ENCODE measurements around the gene HLX. TPM values are rescaled to one million over a fixed set of nuclear protein-coding genes. Genes with fewer than 3 reads are reported as not detected.

Gene HLX
- total RNA-seq, 6 experiments from 2014 or later, result 5.5 to 10.8 (median 6.7) TPM

DNA sequence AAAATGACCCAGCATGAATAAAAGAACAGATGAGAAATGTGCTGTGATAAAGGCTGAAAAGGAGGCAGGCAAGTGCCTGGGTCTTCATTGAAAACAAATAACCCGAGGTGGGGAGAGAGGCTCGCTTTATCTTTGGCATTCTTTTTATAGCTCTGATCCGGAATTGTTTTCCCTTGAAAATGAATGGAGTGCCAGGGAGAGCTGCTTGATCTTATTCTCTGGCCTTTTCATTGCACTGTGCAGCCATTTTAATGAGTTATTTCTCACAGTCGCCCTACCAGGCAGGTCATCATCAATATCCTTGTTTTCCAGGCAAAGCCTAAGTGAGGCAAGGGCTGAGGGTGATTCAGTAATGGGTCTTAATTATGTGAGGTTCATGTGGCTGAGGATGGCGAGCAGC is 39.8 kb upstream of the HLX start:
- TF ChIP-seq, protein P1, sequence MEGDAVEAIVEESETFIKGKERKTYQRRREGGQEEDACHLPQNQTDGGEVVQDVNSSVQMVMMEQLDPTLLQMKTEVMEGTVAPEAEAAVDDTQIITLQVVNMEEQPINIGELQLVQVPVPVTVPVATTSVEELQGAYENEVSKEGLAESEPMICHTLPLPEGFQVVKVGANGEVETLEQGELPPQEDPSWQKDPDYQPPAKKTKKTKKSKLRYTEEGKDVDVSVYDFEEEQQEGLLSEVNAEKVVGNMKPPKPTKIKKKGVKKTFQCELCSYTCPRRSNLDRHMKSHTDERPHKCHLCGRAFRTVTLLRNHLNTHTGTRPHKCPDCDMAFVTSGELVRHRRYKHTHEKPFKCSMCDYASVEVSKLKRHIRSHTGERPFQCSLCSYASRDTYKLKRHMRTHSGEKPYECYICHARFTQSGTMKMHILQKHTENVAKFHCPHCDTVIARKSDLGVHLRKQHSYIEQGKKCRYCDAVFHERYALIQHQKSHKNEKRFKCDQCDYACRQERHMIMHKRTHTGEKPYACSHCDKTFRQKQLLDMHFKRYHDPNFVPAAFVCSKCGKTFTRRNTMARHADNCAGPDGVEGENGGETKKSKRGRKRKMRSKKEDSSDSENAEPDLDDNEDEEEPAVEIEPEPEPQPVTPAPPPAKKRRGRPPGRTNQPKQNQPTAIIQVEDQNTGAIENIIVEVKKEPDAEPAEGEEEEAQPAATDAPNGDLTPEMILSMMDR (IDR thresholded peaks at IDR 0.05), result no peak
- TF ChIP-seq POLR2A (IDR thresholded peaks at IDR 0.05), result no peak
- no peaks in the 10 kb centered on the region for H3K9me3 ChIP-seq
- no peaks in the 10 kb centered on the region for H3K4me1 ChIP-seq
- DNase-seq, result no peak
- H3K36me3 ChIP-seq, result no peaks in the 10 kb centered on the region
- H3K27me3 ChIP-seq, result no peaks in the 10 kb centered on the region
- ATAC-seq, result no peak
- no peak overlapping the region for H3K27ac ChIP-seq
- intact Hi-C loops (cut with DNase I), result no loop called here
- no peak overlapping the region for H3K4me3 ChIP-seq
- 72% methylated on average over 5 of the region's 5 CpGs for WGBS (ENCODE audit: insufficient coverage, low coverage, low lambda C conversion rate, missing lambda C conversion rate)

GRCh38 chr1:220841293-220841692 is 38.0 kb upstream of the HLX start:
- intact Hi-C loops (cut with DNase I), result no loop called here

GRCh38 chr1:220843481-220844011 is 35.7 kb upstream of the HLX start:
- Histone ChIP-seq H3K4me3 (no peak overlapping the region), H3K4me1 (no peaks in the 10 kb centered on the region), H3K9me3 (no peaks in the 10 kb centered on the region), H3K27ac (peak overlapping the region in 1 of 3 donors; percentile 44), H3K27me3 (no peaks in the 10 kb centered on the region), H3K36me3 (no peaks in the 10 kb centered on the region)
- intact Hi-C loops (cut with DNase I), result no loop called here
- TF ChIP-seq POLR2A (IDR thresholded peaks at IDR 0.05), result no peak
- TF ChIP-seq, protein P1 (IDR thresholded peaks at IDR 0.05), result no peak
- WGBS (ENCODE audit: insufficient coverage, low coverage, low lambda C conversion rate, missing lambda C conversion rate), result 77% methylated on average over 6 of the region's 6 CpGs
- DNase-seq (peak in 1 of 3 donors; percentile 43), ATAC-seq (peak; percentile 58 to 88 (median 78))

More at GRCh38 chr1:220841293-220841692, 38.0 kb upstream of the HLX start:
- DNase-seq (no peak), ATAC-seq (peak; percentile 55 to 82 (median 64))
- Histone ChIP-seq H3K4me1 (no peaks in the 10 kb centered on the region), H3K4me3 (no peak overlapping the region), H3K36me3 (no peaks in the 10 kb centered on the region), H3K27me3 (no peaks in the 10 kb centered on the region), H3K27ac (no peak overlapping the region), H3K9me3 (no peaks in the 10 kb centered on the region)
- TF ChIP-seq POLR2A (IDR thresholded peaks at IDR 0.05), result no peak
- TF ChIP-seq, protein P1 (IDR thresholded peaks at IDR 0.05), result peak in 3 of 4 donors; percentile 14 to 45 (median 16)

DNA sequence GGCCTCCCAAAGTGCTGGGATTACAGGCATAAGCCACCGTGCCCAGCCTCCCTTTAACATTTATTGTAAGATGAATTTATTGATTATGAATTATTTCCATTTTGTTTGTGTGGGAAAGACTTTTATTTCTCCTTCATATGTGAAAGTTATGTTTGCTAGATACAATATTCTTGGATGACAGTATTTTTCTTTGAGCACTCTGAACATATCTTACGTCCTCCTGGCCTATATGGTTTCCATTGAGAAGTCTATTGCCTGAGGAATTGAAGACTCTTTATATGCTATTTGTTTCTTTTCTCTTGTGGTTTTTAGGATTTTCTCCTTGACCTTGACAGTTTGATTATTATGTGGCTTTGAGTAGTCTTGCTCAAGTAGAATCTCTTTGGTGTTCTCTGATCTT is 26.8 kb upstream of the HLX start:
- DNase-seq, result no peak
- peaks cover 0 to 4% (median 0%) of the 10 kb centered on the region in 4 donors for H3K9me3 ChIP-seq
- 96% methylated on average over 2 of the region's 2 CpGs for WGBS (ENCODE audit: insufficient coverage, low coverage, low lambda C conversion rate, missing lambda C conversion rate)
- no peak overlapping the region for H3K4me3 ChIP-seq
- H3K27me3 ChIP-seq, result no peaks in the 10 kb centered on the region
- no peak overlapping the region for H3K27ac ChIP-seq
- ATAC-seq, result no peak
- intact Hi-C loops (cut with DNase I), result no loop called here
- TF ChIP-seq, protein P1 (IDR thresholded peaks at IDR 0.05), result no peak
- no peak for TF ChIP-seq POLR2A (IDR thresholded peaks at IDR 0.05)
- H3K4me1 ChIP-seq, result no peaks in the 10 kb centered on the region
- no peaks in the 10 kb centered on the region for H3K36me3 ChIP-seq

DNA sequence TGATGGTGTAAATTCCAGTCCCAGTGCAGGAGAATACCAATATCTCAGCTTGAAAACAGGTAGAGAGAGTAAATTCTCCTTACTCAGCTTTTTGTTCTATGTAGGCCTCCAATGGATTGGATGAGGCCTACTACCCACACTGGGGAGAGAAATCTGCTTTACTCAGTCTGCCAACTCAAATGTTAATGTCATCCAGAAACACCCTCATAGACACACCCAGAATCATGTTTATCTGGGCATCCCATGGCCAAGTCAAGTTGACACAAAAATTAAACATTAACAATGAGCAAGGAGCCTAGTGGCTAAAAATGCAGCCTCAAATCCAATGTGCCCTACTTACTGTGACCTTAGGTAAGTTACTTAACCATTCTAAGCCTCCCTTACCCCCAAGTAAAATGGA is 6.9 kb upstream of the HLX start:
- Histone ChIP-seq H3K27me3 (no peaks in the 10 kb centered on the region), H3K36me3 (no peaks in the 10 kb centered on the region), H3K4me1 (peaks cover 0 to 44% (median 16%) of the 10 kb centered on the region in 4 donors), H3K9me3 (no peaks in the 10 kb centered on the region), H3K27ac (peak overlapping the region in 2 of 3 donors; percentile 53 to 72), H3K4me3 (no peak overlapping the region)
- intact Hi-C loops (cut with DNase I), result no loop called here
- TF ChIP-seq POLR2A (IDR thresholded peaks at IDR 0.05), result peak; percentile 32
- TF ChIP-seq, protein P1 (IDR thresholded peaks at IDR 0.05), result no peak
- no peak for DNase-seq
- ATAC-seq, result peak; percentile 82 to 92 (median 88)

All from right lobe of liver (tissue), 6 donors.